GM23248 (cell line): Measurements from ENCODE around the gene DGKQ.

ENCODE experiments used
- EZH2 ChIP-seq: fragments of 200-600 bp; sonication (generic); IDR thresholded peaks from 2 replicates; pipeline ENCODE4 v1.6.1; 2018; ENCODE audit warnings: antibody characterized with exemption, mild to moderate bottlenecking; ENCODE audit not compliant: insufficient read depth, poor library complexity, severe bottlenecking
- EZH2phosphoT487 ChIP-seq: fragments of 200-600 bp; sonication (generic); IDR thresholded peaks from 2 replicates; pipeline ENCODE4 v1.6.1; 2018; ENCODE audit warnings: antibody characterized with exemption, moderate library complexity, mild to moderate bottlenecking, low read depth; ENCODE audit not compliant: insufficient read depth

DNA sequence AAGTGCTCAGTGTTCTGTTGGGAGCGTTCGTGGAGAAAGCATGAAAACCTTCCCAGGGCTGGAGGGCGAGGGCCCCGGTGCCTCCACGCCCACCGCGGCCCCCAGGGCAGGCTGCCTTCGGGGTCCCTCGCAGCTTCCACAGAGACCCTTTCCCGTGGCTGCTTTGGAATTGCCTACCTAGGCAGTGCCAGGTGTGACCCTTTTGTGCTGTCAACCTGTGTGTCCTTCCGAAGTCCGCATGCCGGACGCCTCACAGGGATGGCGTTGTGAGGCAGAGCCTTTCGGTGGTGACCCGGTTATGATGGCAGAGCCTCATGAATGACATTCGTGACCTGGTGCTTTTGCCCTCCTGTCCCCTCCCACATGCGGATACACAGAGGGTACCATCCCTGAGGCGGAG, 23.7 kb downstream of the DGKQ start:
- TF ChIP-seq EZH2phosphoT487 = no peak
- TF ChIP-seq EZH2 = no peak
